ENCODE measurements around the gene FUT6. TPM values are rescaled to one million over a fixed set of nuclear protein-coding genes. Genes with fewer than 3 reads are reported as not detected.
A peak's percentile ranks its signal among the peaks of the same experiment; 100 is the strongest.
"Not testable (repeated sequence)": the region's sequence is repeated elsewhere in the genome, so short reads cannot be mapped to it uniquely, and the experiment has no call there.

Gene FUT6
- total RNA-seq, 1 donor: not detected

GRCh38 chr19:5864013-5864720 lies 24.7 kb upstream of the FUT6 start:
- H3K4me2 ChIP-seq (ENCODE audit: insufficient read depth, low read length): no peak overlapping the region
- H3K4me3 ChIP-seq (ENCODE audit: insufficient read depth, low read length): no peak overlapping the region

GRCh38 chr19:5863030-5863665 lies 23.6 kb upstream of the FUT6 start:
- Histone ChIP-seq H2AFZ (ENCODE audit: low read length) (no peak overlapping the region), H3K36me3 (ENCODE audit: insufficient read depth, low read length) (no peaks in the 10 kb centered on the region), H4K20me1 (ENCODE audit: insufficient read depth, low read length) (no peaks in the 10 kb centered on the region), H3K4me3 (ENCODE audit: insufficient read depth, low read length) (no peak overlapping the region), H3K27ac (ENCODE audit: low read depth, low read length) (no peak overlapping the region), H3K4me1 (ENCODE audit: insufficient read depth, low read length) (no peaks in the 10 kb centered on the region), H3K79me2 (ENCODE audit: insufficient read depth, low read length) (no peaks in the 10 kb centered on the region), H3K27me3 (ENCODE audit: insufficient read depth, low read length) (no peaks in the 10 kb centered on the region), H3K4me2 (ENCODE audit: insufficient read depth, low read length) (no peak overlapping the region), H3K9me3 (ENCODE audit: low read depth, low read length) (no peaks in the 10 kb centered on the region)
- DNase-seq (ENCODE audit: insufficient read length, low spot score, missing footprints): peak; percentile 36
- TF ChIP-seq, protein P1, sequence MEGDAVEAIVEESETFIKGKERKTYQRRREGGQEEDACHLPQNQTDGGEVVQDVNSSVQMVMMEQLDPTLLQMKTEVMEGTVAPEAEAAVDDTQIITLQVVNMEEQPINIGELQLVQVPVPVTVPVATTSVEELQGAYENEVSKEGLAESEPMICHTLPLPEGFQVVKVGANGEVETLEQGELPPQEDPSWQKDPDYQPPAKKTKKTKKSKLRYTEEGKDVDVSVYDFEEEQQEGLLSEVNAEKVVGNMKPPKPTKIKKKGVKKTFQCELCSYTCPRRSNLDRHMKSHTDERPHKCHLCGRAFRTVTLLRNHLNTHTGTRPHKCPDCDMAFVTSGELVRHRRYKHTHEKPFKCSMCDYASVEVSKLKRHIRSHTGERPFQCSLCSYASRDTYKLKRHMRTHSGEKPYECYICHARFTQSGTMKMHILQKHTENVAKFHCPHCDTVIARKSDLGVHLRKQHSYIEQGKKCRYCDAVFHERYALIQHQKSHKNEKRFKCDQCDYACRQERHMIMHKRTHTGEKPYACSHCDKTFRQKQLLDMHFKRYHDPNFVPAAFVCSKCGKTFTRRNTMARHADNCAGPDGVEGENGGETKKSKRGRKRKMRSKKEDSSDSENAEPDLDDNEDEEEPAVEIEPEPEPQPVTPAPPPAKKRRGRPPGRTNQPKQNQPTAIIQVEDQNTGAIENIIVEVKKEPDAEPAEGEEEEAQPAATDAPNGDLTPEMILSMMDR (IDR thresholded peaks at IDR 0.05; ENCODE audit: extremely low read depth, low read depth, low read length): no peak

More at GRCh38 chr19:5864013-5864720, 24.7 kb upstream of the FUT6 start:
- Histone ChIP-seq H3K9me3 (ENCODE audit: low read depth, low read length) (no peaks in the 10 kb centered on the region), H2AFZ (ENCODE audit: low read length) (no peak overlapping the region), H3K4me1 (ENCODE audit: insufficient read depth, low read length) (no peaks in the 10 kb centered on the region), H3K79me2 (ENCODE audit: insufficient read depth, low read length) (no peaks in the 10 kb centered on the region), H3K27ac (ENCODE audit: low read depth, low read length) (no peak overlapping the region), H3K36me3 (ENCODE audit: insufficient read depth, low read length) (no peaks in the 10 kb centered on the region), H3K27me3 (ENCODE audit: insufficient read depth, low read length) (no peaks in the 10 kb centered on the region), H4K20me1 (ENCODE audit: insufficient read depth, low read length) (no peaks in the 10 kb centered on the region)
- DNase-seq (ENCODE audit: insufficient read length, low spot score, missing footprints): peak; percentile 65
- TF ChIP-seq, protein P1 (IDR thresholded peaks at IDR 0.05; ENCODE audit: extremely low read depth, low read depth, low read length): no peak

DNA sequence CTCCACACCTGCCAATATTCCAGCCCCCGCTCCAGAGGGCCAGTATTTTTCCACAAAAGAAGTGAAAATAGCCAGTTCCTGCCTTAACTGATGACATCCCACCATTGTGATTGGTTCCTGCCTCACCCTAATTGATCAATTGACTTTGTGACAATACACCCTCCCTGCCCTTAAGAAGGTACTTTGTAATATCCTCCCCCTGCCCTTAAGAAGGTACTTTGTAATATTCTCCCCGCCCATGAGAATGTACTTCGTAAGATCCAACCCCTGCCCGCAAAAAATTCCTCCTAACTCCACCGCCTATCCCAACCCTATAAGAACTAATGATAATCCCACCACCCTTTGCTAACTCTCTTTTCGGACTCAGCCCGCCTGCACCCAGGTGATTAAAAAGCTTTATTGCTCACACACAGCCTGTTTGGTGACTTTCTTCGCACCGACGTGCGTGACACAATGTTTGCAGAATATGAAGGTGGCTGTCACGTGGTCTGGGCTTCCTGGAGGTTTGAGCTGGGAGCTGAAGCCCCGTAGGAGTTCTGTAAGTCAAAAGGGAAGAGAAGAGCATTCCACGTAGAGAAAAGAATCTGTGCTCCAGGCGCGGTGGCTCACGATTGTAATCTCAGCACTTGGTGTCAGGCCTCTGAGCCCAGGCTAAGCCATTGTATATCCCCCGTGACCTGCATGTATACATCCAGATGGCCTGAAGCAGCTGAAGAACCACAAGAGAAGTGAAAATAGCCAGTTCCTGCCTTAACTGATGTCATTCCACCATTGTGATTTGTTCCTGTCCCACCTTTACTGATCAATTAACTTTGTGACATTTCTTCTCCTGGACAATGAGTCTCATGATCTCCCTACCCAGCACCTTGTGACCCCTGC lies 17.9 kb upstream of the FUT6 start:
- TF ChIP-seq, protein P1 (IDR thresholded peaks at IDR 0.05; ENCODE audit: extremely low read depth, low read depth, low read length): no peak
- DNase-seq (ENCODE audit: insufficient read length, low spot score, missing footprints): no peak
- Histone ChIP-seq H3K36me3 (ENCODE audit: insufficient read depth, low read length) (no peaks in the 10 kb centered on the region), H4K20me1 (ENCODE audit: insufficient read depth, low read length) (no peaks in the 10 kb centered on the region), H3K9me3 (ENCODE audit: low read depth, low read length) (no peaks in the 10 kb centered on the region), H3K4me2 (ENCODE audit: insufficient read depth, low read length) (no peak overlapping the region), H3K27ac (ENCODE audit: low read depth, low read length) (no peak overlapping the region), H3K27me3 (ENCODE audit: insufficient read depth, low read length) (peaks cover 29% of the 10 kb centered on the region), H3K4me1 (ENCODE audit: insufficient read depth, low read length) (no peaks in the 10 kb centered on the region), H2AFZ (ENCODE audit: low read length) (no peak overlapping the region), H3K4me3 (ENCODE audit: insufficient read depth, low read length) (no peak overlapping the region), H3K79me2 (ENCODE audit: insufficient read depth, low read length) (no peaks in the 10 kb centered on the region)

DNA sequence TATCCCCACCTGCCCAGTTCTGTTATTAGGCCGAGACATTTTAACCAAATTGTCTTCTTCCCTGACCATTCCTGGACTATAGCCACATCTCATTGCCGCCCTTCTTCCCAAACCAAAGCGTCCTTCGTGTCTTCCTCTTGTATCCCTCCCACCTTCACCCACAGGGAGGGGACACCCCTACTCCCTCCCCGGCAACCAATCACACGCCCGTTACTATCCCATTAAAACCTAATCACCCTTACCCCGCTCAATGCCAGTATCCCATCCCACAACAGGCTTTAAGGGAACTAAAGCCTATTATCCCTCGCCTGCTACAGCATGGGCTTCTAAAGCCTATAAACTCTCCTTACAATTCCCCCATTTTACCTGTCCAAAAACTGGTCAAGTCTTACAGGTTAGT lies 15.6 kb upstream of the FUT6 start:
- not testable (repeated sequence) for H3K36me3 ChIP-seq (ENCODE audit: insufficient read depth, low read length); H3K4me2 ChIP-seq (ENCODE audit: insufficient read depth, low read length); H3K4me3 ChIP-seq (ENCODE audit: insufficient read depth, low read length)

DNA sequence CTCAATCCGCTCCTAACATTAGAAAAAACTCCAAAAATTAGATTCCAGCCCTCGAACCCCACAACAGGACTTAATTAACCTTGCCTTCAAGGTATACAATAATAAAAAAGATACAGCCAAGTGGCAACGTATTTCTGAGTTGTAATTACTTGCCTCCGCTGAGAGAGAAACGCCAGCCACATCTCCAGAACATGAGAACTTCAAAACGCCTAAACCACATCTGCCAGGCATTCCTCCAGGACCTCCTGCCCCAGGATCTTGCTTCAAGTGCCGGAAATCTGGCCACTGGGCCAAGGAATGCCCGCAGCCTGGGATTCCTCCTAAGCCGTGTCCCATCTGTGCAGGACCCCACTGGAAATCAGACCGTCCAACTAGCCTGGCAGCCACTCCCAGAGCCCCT lies 14.6 kb upstream of the FUT6 start:
- H3K4me2 ChIP-seq (ENCODE audit: insufficient read depth, low read length); H3K4me3 ChIP-seq (ENCODE audit: insufficient read depth, low read length); H2AFZ ChIP-seq (ENCODE audit: low read length); H4K20me1 ChIP-seq (ENCODE audit: insufficient read depth, low read length); H3K9me3 ChIP-seq (ENCODE audit: low read depth, low read length); H3K4me1 ChIP-seq (ENCODE audit: insufficient read depth, low read length); DNase-seq (ENCODE audit: insufficient read length, low spot score, missing footprints); H3K79me2 ChIP-seq (ENCODE audit: insufficient read depth, low read length); H3K27ac ChIP-seq (ENCODE audit: low read depth, low read length); H3K36me3 ChIP-seq (ENCODE audit: insufficient read depth, low read length): not testable (repeated sequence)
- peaks cover 36% of the 10 kb centered on the region for H3K27me3 ChIP-seq (ENCODE audit: insufficient read depth, low read length)

More for the DNA sequence above, 15.6 kb upstream of the FUT6 start:
- peaks cover 32% of the 10 kb centered on the region for H3K27me3 ChIP-seq (ENCODE audit: insufficient read depth, low read length)
- not testable (repeated sequence) for H3K9me3 ChIP-seq (ENCODE audit: low read depth, low read length); DNase-seq (ENCODE audit: insufficient read length, low spot score, missing footprints); H2AFZ ChIP-seq (ENCODE audit: low read length); H3K27ac ChIP-seq (ENCODE audit: low read depth, low read length); H3K4me1 ChIP-seq (ENCODE audit: insufficient read depth, low read length); H3K79me2 ChIP-seq (ENCODE audit: insufficient read depth, low read length); H4K20me1 ChIP-seq (ENCODE audit: insufficient read depth, low read length)

Measured in osteoblast (primary cell).